BJ (cell line): Measurements from ENCODE around the gene HBZ. TPM values are rescaled to one million over a fixed set of nuclear protein-coding genes. Genes with fewer than 3 reads are reported as not detected.

Experiments used
- CTCF ChIA-PET: fragments of 350-600 bp; formaldehyde crosslinking; extraction: SDS; loops from one replicate; lab custom pipeline; 2021; ENCODE audit warnings: antibody characterized with exemption, inconsistent platforms; lab: Yijun Ruan, JAX
- POLR2A ChIA-PET: fragments of 300-600 bp; sonication (Branson Sonifier 250); formaldehyde crosslinking; extraction: SDS; loops from one replicate; lab custom pipeline; 2021; ENCODE audit warnings: antibody characterized with exemption; lab: Charles Lee
- DNase-seq: peaks from one replicate; pipeline ENCODE4 v3.0.0-alpha.2; 2011; ENCODE audit warnings: low read depth
- H3K27me3 ChIP-seq: 2 replicates; pipeline ENCODE4 v1.6.0; 2011; ENCODE audit warnings: low read length; ENCODE audit not compliant: control insufficient read depth, insufficient read depth
- H3K36me3 ChIP-seq: 2 replicates; pipeline ENCODE4 v1.5.1; 2011; ENCODE audit warnings: low read length; ENCODE audit not compliant: control insufficient read depth, insufficient read depth
- H3K4me3 ChIP-seq: 2 replicates; pipeline ENCODE4 v1.5.1; 2011; ENCODE audit warnings: low read depth, mild to moderate bottlenecking, control low read depth, low read length
- CTCF ChIP-seq: IDR thresholded peaks from 2 replicates; pipeline ENCODE4 v1.5.1; 2011; ENCODE audit warnings: low read depth, mild to moderate bottlenecking, control low read depth, inconsistent platforms, low read length, moderate library complexity; ENCODE audit not compliant: insufficient read depth
- polyA plus RNA-seq: library from polyadenylated mRNA; depleted of rRNA; stranded (reverse); fragments of >200 nt; gene quantifications from 2 replicates; pipeline ENCODE4 v1.2.3, GENCODE V29; 2011

The HBZ gene
- polyA plus RNA-seq, 1 experiment, result not detected

- H3K36me3 ChIP-seq, result no peaks in the 10 kb centered on the region
- no peak for DNase-seq
- TF ChIP-seq CTCF, result no peak
- no peak overlapping the region for H3K4me3 ChIP-seq
- no peaks in the 10 kb centered on the region for H3K27me3 ChIP-seq
- ChIA-PET CTCF (interaction anchor here (1.3 kb wide), 1 partner anchor 35 kb away, joined by 4 read pairs; no protein-coding TSS in a partner anchor), POLR2A (no interaction called here)
These were observed 10.0 kb upstream of the HBZ start for GRCh38 chr16:142405-142967.

- no peak for TF ChIP-seq CTCF
- CTCF ChIA-PET, result interaction anchor here (1.3 kb wide), 1 partner anchor 36 kb away, joined by 4 read pairs; no protein-coding TSS in a partner anchor
- H3K4me3 ChIP-seq, result no peak overlapping the region
- POLR2A ChIA-PET, result no interaction called here
- no peaks in the 10 kb centered on the region for H3K27me3 ChIP-seq
- DNase-seq, result no peak
- H3K36me3 ChIP-seq, result no peaks in the 10 kb centered on the region
These were observed 9.4 kb upstream of the HBZ start for GRCh38 chr16:143047-143446.

- Histone ChIP-seq H3K4me3 (no peak overlapping the region), H3K36me3 (no peaks in the 10 kb centered on the region), H3K27me3 (no peaks in the 10 kb centered on the region)
- CTCF ChIA-PET, result interaction anchor here (1.0 to 1.3 kb wide), 2 partner anchors 36 to 37 kb away, joined by 4 read pairs; partner anchors contain the start of gene HBQ1
- POLR2A ChIA-PET, result no interaction called here
- no peak for DNase-seq
- no peak for TF ChIP-seq CTCF
These were observed 9.0 kb upstream of the HBZ start for GRCh38 chr16:143456-143855.

DNA sequence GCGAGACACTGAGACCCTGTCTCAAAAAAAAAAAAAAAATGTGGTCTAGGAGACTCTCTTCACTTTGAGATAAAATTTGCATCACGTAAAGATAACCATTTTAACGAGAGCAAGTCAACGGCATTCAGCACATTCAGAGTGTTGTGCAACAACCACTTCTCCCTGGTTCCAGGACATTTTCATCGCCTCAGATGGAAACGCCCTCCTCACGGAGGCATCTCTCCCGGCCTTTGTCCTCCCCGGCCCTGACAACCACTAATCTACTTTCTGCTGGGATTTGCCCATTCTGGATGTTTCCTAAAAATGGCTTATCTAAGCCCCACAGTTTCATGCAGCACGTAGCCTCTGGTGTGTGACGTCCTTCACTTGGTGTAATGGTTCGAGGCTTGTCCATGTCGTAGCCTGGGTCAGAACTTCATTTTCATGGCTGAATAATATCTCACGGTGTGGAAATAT lies 7.6 kb upstream of the HBZ start:
- no peaks in the 10 kb centered on the region for H3K36me3 ChIP-seq
- no peaks in the 10 kb centered on the region for H3K27me3 ChIP-seq
- no peak overlapping the region for H3K4me3 ChIP-seq
- POLR2A ChIA-PET, result no interaction called here
- TF ChIP-seq CTCF, result no peak
- CTCF ChIA-PET, result interaction anchor here (1.0 kb wide), 1 partner anchor 36 kb away, joined by 4 read pairs; the partner anchor contains the start of gene HBQ1
- no peak for DNase-seq

- POLR2A ChIA-PET, result no interaction called here
- DNase-seq, result no peak
- H3K27me3 ChIP-seq, result no peaks in the 10 kb centered on the region
- TF ChIP-seq CTCF, result no peak
- H3K4me3 ChIP-seq, result no peak overlapping the region
- no peaks in the 10 kb centered on the region for H3K36me3 ChIP-seq
- CTCF ChIA-PET, result no interaction called here
These were observed 5.8 kb upstream of the HBZ start for GRCh38 chr16:146646-147045.
